Measurements from ENCODE around the gene ROBO1.

- TF ChIP-seq CTCF (optimal IDR thresholded peaks at IDR 0.05 in 1 of 3, IDR thresholded peaks at IDR 0.05 in 1 of 3, conservative IDR thresholded peaks at IDR 0.05 in 1 of 3; ENCODE audit: extremely low read depth in 1 of 3, insufficient read depth in 2 of 3, low read length in 3 of 3) (no peak), EZH2 (IDR thresholded peaks at IDR 0.05; ENCODE audit: low read length) (no peak)
These were observed 859.6 kb downstream of the ROBO1 start for GRCh38 chr3:78908236-78908635.
